ENCODE data around the gene ZP2. TPM values are rescaled to one million over a fixed set of nuclear protein-coding genes. Genes with fewer than 3 reads are reported as not detected.

ZP2 gene
- total and polyA plus RNA-seq, 2 of the 4 experiments (the other 2 are of a cell fraction) = not detected

- no peak overlapping the region for H4K8ac ChIP-seq (ENCODE audit: low read depth in 2 of 2, low read length in 2 of 2)
- no peak overlapping the region for H2AK9ac ChIP-seq (replicated peaks; ENCODE audit: low read depth, low read length, poor library complexity)
- no peak overlapping the region for H3K27ac ChIP-seq (ENCODE audit: insufficient read depth, low read length)
- ChIA-PET CTCF (no interaction called here), POLR2A (ENCODE audit: unreplicated experiment) (no interaction called here)
- H3K4ac ChIP-seq (ENCODE audit: low read depth, low read length) = no peak overlapping the region
- no peak overlapping the region for H4K91ac ChIP-seq (ENCODE audit: insufficient read depth, low read depth, low read length)
- in situ Hi-C loops (cut with MboI; ENCODE audit: low sequenced_read_pairs) = no loop called here
- H3K23ac ChIP-seq (ENCODE audit: low read depth, low read length) = no peak overlapping the region
- no peaks in the 10 kb centered on the region for H4K20me1 ChIP-seq (ENCODE audit: insufficient read depth, low read length)
- no peak overlapping the region for H3K14ac ChIP-seq (replicated peaks; ENCODE audit: low read depth, low read length)
- no peak overlapping the region for H3K4me3 ChIP-seq (ENCODE audit: insufficient read depth, low read depth, low read length)
- no peaks in the 10 kb centered on the region for H3K9me1 ChIP-seq (ENCODE audit: insufficient read depth, low read length)
- no peaks in the 10 kb centered on the region for H3K36me3 ChIP-seq (ENCODE audit: control insufficient read depth, insufficient read depth, low read length)
- DNase-seq = no peak
- no peak overlapping the region for H3K9ac ChIP-seq (ENCODE audit: low read depth, low read length)
- no peak overlapping the region for H2BK5ac ChIP-seq (ENCODE audit: low read depth, low read length, poor library complexity, severe bottlenecking)
- dilution Hi-C loops (cut with HindIII; ENCODE audit: low sequenced_read_pairs, unreplicated experiment) = no loop called here
- H3K4me1 ChIP-seq (ENCODE audit: control insufficient read depth, insufficient read depth, low read length) = no peaks in the 10 kb centered on the region
- no peaks in the 10 kb centered on the region for H3K79me1 ChIP-seq (ENCODE audit: low read depth in 1 of 2, low read length in 2 of 2)
- no peak overlapping the region for H3K18ac ChIP-seq (ENCODE audit: low read depth, low read length)
- no peak overlapping the region for H2AK5ac ChIP-seq (ENCODE audit: low read depth, low read length)
- H3K56ac ChIP-seq (ENCODE audit: extremely low read depth, insufficient read depth, low read length) = no peak overlapping the region
- H2AFZ ChIP-seq (replicated peaks; ENCODE audit: low read length, poor library complexity) = no peak overlapping the region
- H3K27me3 ChIP-seq (ENCODE audit: control insufficient read depth, insufficient read depth, low read length) = peaks cover 36% of the 10 kb centered on the region
- no peaks in the 10 kb centered on the region for H3K9me3 ChIP-seq (ENCODE audit: control insufficient read depth, insufficient read depth, low read length)
- intact Hi-C loops (cut with micrococcal nuclease) = no loop called here
- TF ChIP-seq MAZ (IDR thresholded peaks at IDR 0.05; ENCODE audit: borderline replicate concordance, low read depth, low read length) (no peak), SMC3 (IDR thresholded peaks at IDR 0.05; ENCODE audit: low read depth, low read length) (no peak), MAFK (IDR thresholded peaks at IDR 0.05; ENCODE audit: low read depth, low read length) (no peak), RCOR1 (IDR thresholded peaks at IDR 0.05; ENCODE audit: insufficient replicate concordance, low read length) (no peak), RAD21 (IDR thresholded peaks at IDR 0.05; ENCODE audit: low read length) (no peak), CEBPB (IDR thresholded peaks at IDR 0.05; ENCODE audit: low read depth, low read length) (no peak), BHLHE40 (IDR thresholded peaks at IDR 0.05; ENCODE audit: low read depth, low read length) (no peak), POLR2A (IDR thresholded peaks at IDR 0.05; ENCODE audit: low read depth, low read length) (no peak), CHD1 (IDR thresholded peaks at IDR 0.05; ENCODE audit: low read depth, low read length) (no peak), NFE2L2 (IDR thresholded peaks at IDR 0.05; ENCODE audit: low read depth, low read length) (no peak), RFX5 (IDR thresholded peaks at IDR 0.05; ENCODE audit: low read depth, low read length) (no peak), MXI1 (IDR thresholded peaks at IDR 0.05; ENCODE audit: borderline replicate concordance, low read depth, low read length) (no peak), FOS (IDR thresholded peaks at IDR 0.05; ENCODE audit: low read depth, low read length) (no peak)
- TF ChIP-seq, protein P1, sequence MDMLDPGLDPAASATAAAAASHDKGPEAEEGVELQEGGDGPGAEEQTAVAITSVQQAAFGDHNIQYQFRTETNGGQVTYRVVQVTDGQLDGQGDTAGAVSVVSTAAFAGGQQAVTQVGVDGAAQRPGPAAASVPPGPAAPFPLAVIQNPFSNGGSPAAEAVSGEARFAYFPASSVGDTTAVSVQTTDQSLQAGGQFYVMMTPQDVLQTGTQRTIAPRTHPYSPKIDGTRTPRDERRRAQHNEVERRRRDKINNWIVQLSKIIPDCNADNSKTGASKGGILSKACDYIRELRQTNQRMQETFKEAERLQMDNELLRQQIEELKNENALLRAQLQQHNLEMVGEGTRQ (IDR thresholded peaks at IDR 0.05; ENCODE audit: low read depth, low read length) = no peak
- TF ChIP-seq, protein P2, sequence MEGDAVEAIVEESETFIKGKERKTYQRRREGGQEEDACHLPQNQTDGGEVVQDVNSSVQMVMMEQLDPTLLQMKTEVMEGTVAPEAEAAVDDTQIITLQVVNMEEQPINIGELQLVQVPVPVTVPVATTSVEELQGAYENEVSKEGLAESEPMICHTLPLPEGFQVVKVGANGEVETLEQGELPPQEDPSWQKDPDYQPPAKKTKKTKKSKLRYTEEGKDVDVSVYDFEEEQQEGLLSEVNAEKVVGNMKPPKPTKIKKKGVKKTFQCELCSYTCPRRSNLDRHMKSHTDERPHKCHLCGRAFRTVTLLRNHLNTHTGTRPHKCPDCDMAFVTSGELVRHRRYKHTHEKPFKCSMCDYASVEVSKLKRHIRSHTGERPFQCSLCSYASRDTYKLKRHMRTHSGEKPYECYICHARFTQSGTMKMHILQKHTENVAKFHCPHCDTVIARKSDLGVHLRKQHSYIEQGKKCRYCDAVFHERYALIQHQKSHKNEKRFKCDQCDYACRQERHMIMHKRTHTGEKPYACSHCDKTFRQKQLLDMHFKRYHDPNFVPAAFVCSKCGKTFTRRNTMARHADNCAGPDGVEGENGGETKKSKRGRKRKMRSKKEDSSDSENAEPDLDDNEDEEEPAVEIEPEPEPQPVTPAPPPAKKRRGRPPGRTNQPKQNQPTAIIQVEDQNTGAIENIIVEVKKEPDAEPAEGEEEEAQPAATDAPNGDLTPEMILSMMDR (conservative IDR thresholded peaks at IDR 0.05; ENCODE audit: low read depth, low read length) = no peak
- no peak overlapping the region for H4K5ac ChIP-seq (ENCODE audit: low read depth, low read length)
- no peak overlapping the region for H3K4me2 ChIP-seq (ENCODE audit: low read depth, low read length)
- H2BK120ac ChIP-seq (ENCODE audit: low read depth, low read length) = no peak overlapping the region
- no peak overlapping the region for H2BK15ac ChIP-seq (ENCODE audit: low read depth, low read length)
- H2BK20ac ChIP-seq (ENCODE audit: low read depth, low read length) = no peak overlapping the region
- ATAC-seq (ENCODE audit: low read depth) = no peak
- no TSS peak for BruUV-seq (replicated peaks)
Measured at GRCh38 chr16:21205303-21205702, 6.1 kb downstream of the ZP2 start.
